ENCODE results near the gene NIPSNAP2. TPM values are rescaled to one million over a fixed set of nuclear protein-coding genes. Genes with fewer than 3 reads are reported as not detected.

NIPSNAP2 gene
- total RNA-seq, 2 experiments from 2014 or later: 54.2 to 56.7 TPM

DNA sequence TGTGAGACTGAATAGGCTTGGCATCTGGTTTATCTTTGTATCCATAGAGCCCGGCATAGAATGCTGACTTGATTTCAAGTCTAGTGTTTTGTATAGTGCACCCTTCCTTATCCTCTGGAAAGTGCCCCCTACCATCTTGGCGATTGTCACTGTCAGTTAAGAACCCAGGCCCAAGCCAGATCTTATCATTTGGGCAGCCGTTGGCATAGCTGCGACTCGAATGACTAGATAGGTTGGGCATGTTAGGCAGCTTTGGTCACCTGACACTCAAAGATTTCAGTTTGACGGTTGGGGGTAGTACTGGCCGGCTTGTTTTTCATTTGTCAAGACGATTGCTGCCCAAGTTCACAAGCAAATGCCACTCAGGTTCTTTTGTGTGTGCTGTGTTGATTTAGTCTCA is 6.6 kb downstream of the NIPSNAP2 start:
- ChIA-PET CTCF (no interaction called here), POLR2A (interaction anchor here (0.7 to 1.4 kb wide), 3 partner anchors 9 to 104 kb away, joined by 3 to 4 read pairs (median 3); no protein-coding TSS in a partner anchor)
- intact Hi-C loops (cut with micrococcal nuclease): no loop called here
- Mint-ChIP-seq H3K36me3 (ENCODE audit: low read depth) (peaks cover 28% of the 10 kb centered on the region), H3K27ac (no peak overlapping the region), H3K4me3 (no peak overlapping the region), H3K27me3 (no peaks in the 10 kb centered on the region), H3K4me1 (ENCODE audit: low read depth) (peaks cover 34% of the 10 kb centered on the region), H3K9me3 (no peaks in the 10 kb centered on the region)
- no peak for ATAC-seq
- TF ChIP-seq, protein P1, sequence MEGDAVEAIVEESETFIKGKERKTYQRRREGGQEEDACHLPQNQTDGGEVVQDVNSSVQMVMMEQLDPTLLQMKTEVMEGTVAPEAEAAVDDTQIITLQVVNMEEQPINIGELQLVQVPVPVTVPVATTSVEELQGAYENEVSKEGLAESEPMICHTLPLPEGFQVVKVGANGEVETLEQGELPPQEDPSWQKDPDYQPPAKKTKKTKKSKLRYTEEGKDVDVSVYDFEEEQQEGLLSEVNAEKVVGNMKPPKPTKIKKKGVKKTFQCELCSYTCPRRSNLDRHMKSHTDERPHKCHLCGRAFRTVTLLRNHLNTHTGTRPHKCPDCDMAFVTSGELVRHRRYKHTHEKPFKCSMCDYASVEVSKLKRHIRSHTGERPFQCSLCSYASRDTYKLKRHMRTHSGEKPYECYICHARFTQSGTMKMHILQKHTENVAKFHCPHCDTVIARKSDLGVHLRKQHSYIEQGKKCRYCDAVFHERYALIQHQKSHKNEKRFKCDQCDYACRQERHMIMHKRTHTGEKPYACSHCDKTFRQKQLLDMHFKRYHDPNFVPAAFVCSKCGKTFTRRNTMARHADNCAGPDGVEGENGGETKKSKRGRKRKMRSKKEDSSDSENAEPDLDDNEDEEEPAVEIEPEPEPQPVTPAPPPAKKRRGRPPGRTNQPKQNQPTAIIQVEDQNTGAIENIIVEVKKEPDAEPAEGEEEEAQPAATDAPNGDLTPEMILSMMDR (IDR thresholded peaks at IDR 0.05): no peak
- DNase-seq: no peak

DNA sequence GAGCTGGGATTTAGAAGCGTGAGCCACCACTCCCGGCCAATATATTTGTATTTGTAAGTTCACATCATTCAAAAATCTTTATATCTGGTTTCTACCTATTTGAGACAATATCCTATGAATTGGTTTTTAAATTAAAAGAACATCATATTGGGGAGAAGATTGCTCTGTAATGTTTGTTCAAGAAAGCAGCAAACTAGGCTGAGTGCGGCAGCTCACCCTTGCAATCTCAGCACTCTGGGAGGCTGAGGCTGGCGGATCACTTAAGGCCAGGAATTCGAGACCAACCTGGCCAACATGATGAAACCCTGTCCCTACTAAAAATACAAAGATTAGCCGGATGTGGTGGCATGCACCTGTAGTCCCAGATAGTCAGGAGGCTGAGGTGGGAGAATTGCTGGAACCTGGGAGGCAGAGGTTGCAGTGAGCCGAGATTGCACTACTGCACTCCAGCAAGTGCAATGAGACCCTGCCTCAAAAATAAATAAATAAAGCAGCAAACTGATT is 9.4 kb downstream of the NIPSNAP2 start:
- no peak for DNase-seq
- POLR2A ChIA-PET: no interaction called here
- intact Hi-C loops (cut with micrococcal nuclease): no loop called here

DNA sequence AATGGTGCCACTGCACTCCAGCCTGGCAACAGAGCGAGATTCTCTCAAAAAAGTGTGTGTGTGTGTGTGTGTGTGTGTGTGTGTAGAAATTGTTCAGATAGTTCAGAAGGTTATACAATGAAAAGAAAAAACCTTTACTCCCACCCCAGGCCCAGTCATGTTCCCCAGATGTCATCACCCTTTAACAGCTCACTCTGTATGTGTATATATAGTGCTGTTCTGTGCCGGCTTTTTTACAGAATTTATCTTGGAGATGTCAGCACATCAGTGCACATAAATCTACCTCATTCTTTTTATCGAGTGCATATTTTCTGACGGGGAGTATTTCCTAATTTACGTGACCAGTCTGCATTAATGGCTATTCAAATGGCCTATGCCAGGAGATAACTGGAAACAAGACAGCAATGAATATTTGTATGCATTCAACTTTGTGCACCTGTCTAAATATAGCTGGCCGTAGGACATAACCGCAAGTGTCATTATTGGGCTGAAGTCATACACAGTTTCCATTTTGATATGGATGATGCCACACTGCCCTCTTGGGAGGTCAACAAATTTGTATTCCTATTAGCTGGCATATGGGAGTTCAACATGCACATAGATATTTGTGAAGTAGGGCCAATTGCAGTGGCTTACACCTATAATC is 11.7 kb downstream of the NIPSNAP2 start:
- ChIA-PET POLR2A (interaction anchor here (0.6 kb wide), 1 partner anchor 46 kb away, joined by 3 read pairs; no protein-coding TSS in a partner anchor), CTCF (interaction anchor here (1.2 kb wide), 1 partner anchor 12 kb away, joined by 4 read pairs; the partner anchor contains the start of gene NIPSNAP2)
- intact Hi-C loops (cut with micrococcal nuclease): no loop called here
- H3K9me3 Mint-ChIP-seq: no peaks in the 10 kb centered on the region
- TF ChIP-seq, protein P1 (IDR thresholded peaks at IDR 0.05): no peak
- no peak for DNase-seq
- H3K36me3 Mint-ChIP-seq (ENCODE audit: low read depth): peaks cover 24% of the 10 kb centered on the region
- no peaks in the 10 kb centered on the region for H3K27me3 Mint-ChIP-seq
- H3K27ac Mint-ChIP-seq: no peak overlapping the region
- H3K4me3 Mint-ChIP-seq: no peak overlapping the region
- ATAC-seq: no peak
- peaks cover 11% of the 10 kb centered on the region for H3K4me1 Mint-ChIP-seq (ENCODE audit: low read depth)

More for the DNA sequence above, 9.4 kb downstream of the NIPSNAP2 start:
- ATAC-seq: no peak
- Mint-ChIP-seq H3K27ac (no peak overlapping the region), H3K4me3 (no peak overlapping the region), H3K36me3 (ENCODE audit: low read depth) (peaks cover 19% of the 10 kb centered on the region), H3K9me3 (no peaks in the 10 kb centered on the region), H3K27me3 (no peaks in the 10 kb centered on the region), H3K4me1 (ENCODE audit: low read depth) (peaks cover 27% of the 10 kb centered on the region)
- CTCF ChIA-PET: interaction anchor here (0.6 kb wide), 1 partner anchor 13 kb away, joined by 3 read pairs; no protein-coding TSS in a partner anchor
- TF ChIP-seq, protein P1 (IDR thresholded peaks at IDR 0.05): no peak

DNA sequence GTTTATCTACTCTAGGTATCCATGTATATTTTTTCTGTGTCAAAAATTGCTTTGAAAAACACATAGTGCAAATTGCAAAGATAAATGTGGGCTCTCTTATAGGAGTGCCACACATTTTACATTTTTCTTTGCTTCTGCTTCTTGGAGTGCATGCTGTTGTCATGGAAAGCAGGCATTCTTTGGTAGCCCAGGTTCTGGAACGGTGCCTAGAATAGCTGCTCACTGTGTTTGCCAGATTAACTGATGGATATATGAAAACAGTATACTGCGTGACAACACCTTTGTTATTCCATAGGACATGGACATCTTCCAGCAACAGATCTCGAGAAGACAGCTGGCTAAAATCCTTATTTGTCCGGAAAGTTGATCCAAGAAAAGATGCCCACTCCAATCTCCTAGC is 13.4 kb downstream of the NIPSNAP2 start:
- DNase-seq: no peak
- ChIA-PET POLR2A (no interaction called here), CTCF (interaction anchor here (0.9 to 1.5 kb wide), 3 partner anchors 11 to 336 kb away, joined by 3 to 5 read pairs (median 4); no protein-coding TSS in a partner anchor)
- ATAC-seq: no peak
- intact Hi-C loops (cut with micrococcal nuclease): no loop called here
- Mint-ChIP-seq H3K36me3 (ENCODE audit: low read depth) (peaks cover 26% of the 10 kb centered on the region), H3K9me3 (no peaks in the 10 kb centered on the region), H3K27me3 (no peaks in the 10 kb centered on the region), H3K4me3 (no peak overlapping the region), H3K27ac (no peak overlapping the region), H3K4me1 (ENCODE audit: low read depth) (peaks cover 8% of the 10 kb centered on the region)
- TF ChIP-seq, protein P1 (IDR thresholded peaks at IDR 0.05): no peak

DNA sequence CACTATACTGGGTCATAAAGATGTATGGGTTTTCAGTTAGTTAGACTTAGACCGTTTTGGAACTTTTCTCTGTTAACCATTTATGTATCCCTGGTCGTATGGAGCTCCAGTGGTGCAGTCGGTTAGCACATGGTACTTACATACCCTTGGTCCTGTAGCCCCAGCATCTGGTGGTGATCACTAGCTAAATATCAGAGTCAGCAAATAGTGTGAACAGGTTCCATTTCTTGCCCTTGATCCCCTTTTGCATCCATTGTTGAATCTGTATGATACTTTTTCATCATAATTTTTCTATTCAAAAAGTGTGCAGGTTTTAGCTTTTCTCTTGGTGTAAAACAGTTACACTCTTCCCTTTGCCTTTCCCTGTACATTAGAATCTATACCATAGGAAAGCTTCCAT is 15.9 kb downstream of the NIPSNAP2 start:
- Mint-ChIP-seq H3K4me1 (ENCODE audit: low read depth) (peaks cover 4% of the 10 kb centered on the region), H3K4me3 (no peak overlapping the region), H3K27me3 (no peaks in the 10 kb centered on the region), H3K27ac (no peak overlapping the region), H3K9me3 (no peaks in the 10 kb centered on the region), H3K36me3 (ENCODE audit: low read depth) (peaks cover 28% of the 10 kb centered on the region)
- ChIA-PET CTCF (interaction anchor here (0.9 to 1.6 kb wide), 2 partner anchors 16 to 339 kb away, joined by 4 read pairs; no protein-coding TSS in a partner anchor), POLR2A (interaction anchor here (0.6 to 0.8 kb wide), 2 partner anchors 9 to 474 kb away, joined by 3 to 4 read pairs; no protein-coding TSS in a partner anchor)
- DNase-seq: no peak
- TF ChIP-seq, protein P1 (IDR thresholded peaks at IDR 0.05): no peak
- intact Hi-C loops (cut with micrococcal nuclease): no loop called here
- ATAC-seq: no peak

Measured in activated CD8-positive, alpha-beta T cell treated with anti-CD3 and anti-CD28 coated beads for 36 hours (primary cell).